Embryonic facial prominence (tissue), 1 donor: ENCODE results near the gene FGR.

ENCODE experiments used
- DNase-seq: peaks from one replicate; pipeline ENCODE4 v3.0.0-alpha.2; 2016; ENCODE audit errors: extremely low spot score

The FGR gene

DNA sequence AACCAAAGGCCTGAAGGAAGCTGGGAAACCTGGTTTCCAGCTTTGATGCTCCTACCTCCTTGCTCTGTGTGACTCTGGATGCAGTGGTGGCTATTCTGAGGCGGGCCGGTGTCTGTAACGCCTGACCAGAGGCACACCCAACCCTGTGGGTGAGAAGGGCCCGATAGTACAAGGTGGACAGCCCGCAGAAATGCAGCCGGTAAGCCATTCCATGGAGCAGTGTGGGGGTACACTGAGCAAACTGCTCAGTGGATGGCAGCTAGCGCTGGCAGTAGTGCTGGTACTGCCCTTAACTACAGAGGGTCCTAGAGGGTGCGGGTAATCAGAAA lies 67.0 kb downstream of the FGR start:
- no peak for DNase-seq

DNA sequence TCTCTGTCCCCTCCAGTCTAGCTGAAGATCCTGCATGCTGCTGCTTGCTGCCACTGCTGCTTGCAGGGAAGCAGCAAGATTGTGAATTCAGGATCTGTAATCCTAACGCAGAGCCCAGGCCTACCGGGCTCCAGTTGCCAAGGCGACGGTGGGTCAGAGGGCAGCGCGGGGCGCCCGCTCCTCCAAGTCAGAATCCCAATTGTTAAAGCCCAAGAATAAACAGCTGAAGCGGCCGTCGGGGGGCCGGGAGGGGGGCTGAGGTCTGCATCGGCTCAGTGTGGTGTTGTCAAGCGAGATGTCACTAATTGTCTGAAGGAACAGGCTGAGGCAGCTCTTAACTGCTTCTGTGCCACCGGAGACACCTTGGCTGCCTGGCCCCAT lies 67.8 kb downstream of the FGR start:
- no peak for DNase-seq

DNA sequence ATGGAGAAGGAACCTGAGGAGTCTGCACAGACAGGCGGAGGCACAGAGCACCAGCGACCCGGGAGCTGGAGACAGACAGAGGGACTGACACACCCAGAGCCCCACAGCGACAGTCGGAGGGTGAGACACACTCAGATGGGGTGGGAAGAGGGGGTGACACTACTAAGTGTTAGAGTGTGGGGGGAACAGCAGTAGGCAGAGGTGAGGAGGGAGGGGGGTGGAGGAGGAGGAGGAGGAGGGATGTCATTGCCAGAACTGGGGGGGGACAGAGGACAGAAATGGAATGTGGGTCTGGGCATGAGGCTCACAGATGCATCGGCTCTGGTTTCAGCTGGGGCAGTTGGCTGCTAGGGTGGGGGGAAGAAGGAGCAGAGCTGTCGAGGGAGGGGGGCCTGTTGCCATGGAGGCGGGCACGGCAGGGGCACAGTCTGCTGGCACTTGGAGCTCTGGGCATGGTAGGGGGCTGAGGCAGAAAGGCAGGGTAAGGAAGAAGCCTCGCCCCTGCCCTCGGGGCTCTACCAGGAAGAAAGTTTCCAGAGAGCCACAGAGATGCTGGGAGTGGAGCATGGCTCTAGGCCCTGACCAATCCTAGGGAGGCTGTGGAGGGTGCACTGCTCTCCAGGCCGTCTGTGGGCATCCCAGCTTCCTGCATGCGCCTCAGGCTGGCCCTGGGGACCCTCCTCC lies 68.4 kb downstream of the FGR start:
- DNase-seq, result no peak

DNA sequence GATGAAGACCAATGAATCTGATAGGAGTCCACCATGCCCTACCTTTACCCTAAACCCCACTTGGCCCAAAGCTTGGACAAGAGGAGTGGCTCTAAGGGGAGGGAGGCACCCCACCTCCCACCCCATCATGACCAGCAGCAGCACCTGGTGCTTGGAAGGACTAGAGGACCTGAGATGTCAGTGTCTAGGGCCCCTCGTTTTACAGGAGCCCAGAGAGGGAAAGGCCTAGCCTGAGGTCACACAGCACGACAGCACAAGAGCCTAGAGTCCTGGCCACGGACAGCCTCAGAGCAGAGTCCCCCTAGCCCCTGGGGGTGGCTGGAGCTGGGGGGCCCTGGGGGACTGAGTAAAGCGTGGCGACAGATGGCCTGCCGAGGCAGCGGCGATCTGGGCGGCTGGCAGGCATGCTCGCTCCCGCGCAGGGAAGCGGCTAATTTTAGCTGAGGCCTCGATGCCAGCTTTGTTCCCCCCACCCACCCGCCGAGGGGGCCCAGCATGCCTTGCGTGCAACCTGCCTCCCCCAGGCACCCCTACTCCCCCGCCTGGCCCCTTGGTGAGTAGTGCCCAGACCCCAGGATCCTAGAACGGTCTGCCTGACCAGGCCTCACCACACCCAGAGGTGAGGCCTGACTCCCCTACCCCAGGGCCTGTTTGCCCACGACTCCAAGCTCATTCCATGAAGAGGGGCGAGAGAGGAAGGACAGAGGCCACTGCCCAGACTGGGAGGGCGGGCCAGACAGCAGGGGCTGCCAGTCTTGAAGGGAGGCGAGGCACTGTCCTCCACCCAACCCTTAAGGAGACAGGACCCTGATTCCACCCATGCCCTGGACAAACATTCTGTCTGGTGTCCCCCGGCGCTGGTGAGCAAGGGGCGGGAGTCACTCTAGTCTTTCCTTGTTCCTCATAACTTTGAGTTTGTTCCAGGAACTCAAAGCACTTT lies 70.0 kb downstream of the FGR start:
- no peak for DNase-seq

DNA sequence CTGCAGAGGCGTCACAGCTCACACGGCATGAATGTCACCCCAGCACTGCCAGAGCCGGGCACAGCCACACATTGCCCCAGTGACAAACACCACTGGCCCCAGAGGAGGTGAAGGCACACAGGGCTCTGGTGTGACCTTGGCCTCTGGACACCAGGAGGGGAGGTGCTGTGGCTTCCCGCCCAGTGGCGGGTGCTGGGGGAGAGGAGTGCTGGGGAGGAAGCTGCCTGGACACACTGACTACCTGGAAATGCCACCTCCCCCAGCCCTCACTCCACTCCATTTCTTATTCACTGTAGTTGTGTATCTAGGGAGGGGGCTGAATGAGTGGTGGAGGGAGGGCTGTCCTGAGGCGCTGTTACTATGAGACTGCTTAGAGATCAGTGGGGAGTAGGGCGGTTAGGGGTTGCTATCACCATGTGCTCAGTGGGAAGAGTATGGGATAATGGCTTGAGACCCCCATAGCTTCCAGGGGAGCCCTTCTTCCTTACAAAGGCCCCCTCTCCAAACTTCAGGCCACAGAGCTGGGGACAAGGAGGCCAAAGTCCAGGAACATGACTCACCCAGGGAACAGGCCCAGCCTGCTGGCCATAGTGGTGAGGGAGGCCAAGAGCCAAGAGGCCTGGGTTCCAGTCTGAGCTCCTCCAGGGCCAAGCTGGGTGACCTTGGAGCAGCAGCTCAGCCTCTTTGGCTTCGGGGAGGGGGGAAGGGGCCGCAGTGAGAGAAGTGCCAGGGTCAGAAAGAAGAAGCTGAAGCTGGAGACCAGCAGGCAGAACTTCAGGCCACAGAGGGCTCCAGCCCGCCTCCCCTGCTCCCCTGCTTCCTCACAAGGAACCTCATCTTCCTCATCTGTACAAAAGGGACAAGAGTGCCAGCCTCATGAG lies 71.2 kb downstream of the FGR start:
- DNase-seq, result no peak

DNA sequence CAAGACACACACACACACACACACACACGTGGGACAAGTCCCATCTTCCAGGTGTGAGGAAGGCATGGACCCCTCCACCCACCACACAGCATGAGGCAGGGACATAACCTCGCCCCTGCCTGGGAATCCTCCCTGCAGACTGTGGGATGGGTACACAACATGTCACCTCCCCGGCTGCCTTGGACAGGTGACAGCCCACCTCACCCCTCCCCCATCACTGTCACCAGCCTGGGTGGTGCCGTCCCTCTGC lies 71.7 kb downstream of the FGR start:
- no peak for DNase-seq

DNA sequence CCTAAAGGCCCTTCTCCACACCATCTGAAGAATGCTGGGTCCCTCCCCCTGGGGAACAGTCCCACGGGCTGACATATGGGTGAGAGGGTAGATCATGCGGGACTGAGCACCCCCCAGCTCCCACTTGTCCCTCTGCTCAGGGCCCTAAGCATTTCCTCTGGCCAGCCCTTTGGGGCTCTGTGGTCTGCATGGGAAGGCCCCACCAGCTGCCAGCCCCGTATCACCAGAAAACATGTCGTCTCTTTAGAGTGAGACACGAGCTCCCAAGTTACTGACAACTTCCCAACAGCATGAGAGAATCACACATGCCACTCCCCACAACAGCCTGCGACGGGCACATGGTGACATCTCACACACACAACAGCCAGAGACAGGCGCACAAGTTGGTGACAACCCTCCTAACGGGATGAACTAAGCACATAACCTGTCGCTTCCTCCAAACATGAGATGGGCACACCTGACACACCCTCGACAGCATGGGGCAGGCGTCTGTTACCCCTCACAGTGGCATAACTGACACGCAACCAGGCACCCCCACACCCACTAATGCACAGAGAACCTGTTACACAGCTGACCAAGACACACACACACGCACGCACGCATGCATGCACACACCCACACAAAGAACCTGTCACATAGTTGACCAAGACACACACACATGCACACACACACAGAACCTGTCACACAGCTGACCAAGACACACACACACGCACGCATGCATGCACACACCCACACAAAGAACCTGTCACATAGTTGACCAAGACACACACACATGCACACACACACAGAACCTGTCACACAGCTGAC lies 72.2 kb downstream of the FGR start:
- no peak for DNase-seq
